Keratinocyte (primary cell): Measurements from ENCODE around the gene ATPAF2. TPM values are rescaled to one million over a fixed set of nuclear protein-coding genes. Genes with fewer than 3 reads are reported as not detected.

Source experiments
- DNase-seq: peaks from one replicate; pipeline ENCODE4 v3.0.0-alpha.2; 2011; ENCODE audit warnings: low read depth, missing footprints, low spot score
- FAIRE-seq: peaks from 2 replicates; lab custom pipeline; 2011; peaks lifted over from hg19 to GRCh38; lab: Jason Lieb, UNC
- H2AFZ ChIP-seq: 2 replicates; pipeline ENCODE4 v1.6.0; 2012; ENCODE audit warnings: low read length, control low read depth, inconsistent platforms; ENCODE audit not compliant: control insufficient read depth
- H3K27ac ChIP-seq: 2 replicates; pipeline ENCODE4 v1.5.1; 2011; ENCODE audit warnings: low read length; ENCODE audit not compliant: control insufficient read depth, insufficient read depth
- H3K27me3 ChIP-seq: 3 replicates; pipeline ENCODE4 v1.6.0; 2011; ENCODE audit warnings: low read length; ENCODE audit not compliant: control insufficient read depth, insufficient read depth; ENCODE audit errors: extremely low read depth
- H3K36me3 ChIP-seq, 2 experiments: 2 replicates in 1 of 2; 3 replicates in 1 of 2; pipeline ENCODE4 v1.5.1; 2011; ENCODE audit warnings: low read length in 2 of 2, mild to moderate bottlenecking in 1 of 2; ENCODE audit not compliant: control insufficient read depth in 2 of 2, insufficient read depth in 2 of 2; ENCODE audit errors: extremely low read depth in 1 of 2
- H3K4me1 ChIP-seq: 3 replicates; pipeline ENCODE4 v1.5.1; 2011; ENCODE audit warnings: low read length; ENCODE audit not compliant: control insufficient read depth, insufficient read depth; ENCODE audit errors: extremely low read depth
- H3K4me2 ChIP-seq: 3 replicates; pipeline ENCODE4 v1.6.0; 2011; ENCODE audit warnings: low read depth, low read length; ENCODE audit not compliant: control insufficient read depth, insufficient read depth; ENCODE audit errors: extremely low read depth
- H3K4me3 ChIP-seq, 3 experiments: fragments of 200-600 bp in 1 of 3; sonication (generic) in 1 of 3; 2 replicates in 2 of 3; 3 replicates in 1 of 3; pipeline ENCODE4 v1.5.1; 2011 to 2016; ENCODE audit warnings: low read length in 3 of 3, mild to moderate bottlenecking in 3 of 3, control low read depth in 2 of 3, inconsistent platforms in 1 of 3, low read depth in 1 of 3, mixed read lengths in 1 of 3, mixed run types in 1 of 3, moderate library complexity in 1 of 3; ENCODE audit not compliant: control insufficient read depth in 2 of 3, insufficient read depth in 2 of 3; ENCODE audit errors: extremely low read depth in 1 of 3
- H3K79me2 ChIP-seq: 2 replicates; pipeline ENCODE4 v1.6.0; 2012; ENCODE audit warnings: low read length; ENCODE audit not compliant: control insufficient read depth, insufficient read depth
- H3K9ac ChIP-seq: 3 replicates; pipeline ENCODE4 v1.6.0; 2011; ENCODE audit warnings: low read length; ENCODE audit not compliant: control insufficient read depth, insufficient read depth; ENCODE audit errors: extremely low read depth
- H3K9me1 ChIP-seq: 3 replicates; pipeline ENCODE4 v1.6.0; 2011; ENCODE audit warnings: low read length; ENCODE audit not compliant: control insufficient read depth, insufficient read depth; ENCODE audit errors: extremely low read depth
- H3K9me3 ChIP-seq: 2 replicates; pipeline ENCODE4 v1.5.1; 2012; ENCODE audit warnings: low read depth, low read length; ENCODE audit not compliant: control insufficient read depth
- H4K20me1 ChIP-seq: 3 replicates; pipeline ENCODE4 v1.6.0; 2011; ENCODE audit warnings: low read length; ENCODE audit not compliant: control insufficient read depth, insufficient read depth; ENCODE audit errors: extremely low read depth
- CTCF ChIP-seq, 3 experiments: IDR thresholded peaks in 1 of 3; conservative IDR thresholded peaks in 1 of 3; optimal IDR thresholded peaks in 1 of 3; 2 replicates in 2 of 3; 3 replicates in 1 of 3; pipeline versions ENCODE3 to v1.5.1; 2011; ENCODE audit warnings: low read length in 3 of 3, mild to moderate bottlenecking in 3 of 3, moderate library complexity in 2 of 3, control low read depth in 1 of 3, inconsistent platforms in 1 of 3; ENCODE audit not compliant: insufficient read depth in 2 of 3; ENCODE audit errors: extremely low read depth in 1 of 3
- EZH2 ChIP-seq: IDR thresholded peaks from one replicate; pipeline ENCODE4 v1.6.1; 2012; ENCODE audit warnings: inconsistent platforms, mild to moderate bottlenecking, low read length, moderate library complexity
- dilution Hi-C: fragments of 300-500 bp; cut with MboI; formaldehyde crosslinking; loops from one replicate; pipeline ENCODE4 v1.7.0; 2020; ENCODE audit warnings: low sequenced_read_pairs; ENCODE audit not compliant: extremely low pct_ligation_motif_present
- polyA plus RNA-seq, 5 experiments: library from polyadenylated mRNA; depleted of rRNA in 3 of 5; stranded (reverse) in 3 of 5; stranded (forward) in 1 of 5; unstranded in 1 of 5; fragments of >200 nt; gene quantifications; 1 replicate in 1 of 5; 2 replicates in 3 of 5; 3 replicates in 1 of 5; pipeline versions ENCODE4 v1.2.1 to v1.2.3, GENCODE V29; 2011 to 2012; ENCODE audit warnings: missing spikeins in 2 of 5, low read depth in 1 of 5, low replicate concordance in 1 of 5

ATPAF2 gene
- polyA plus RNA-seq, 1 donor (not counting 4 experiments of a cell fraction or from before 2014, with no cell fraction given) = 24.4 TPM

- Histone ChIP-seq H3K27ac (no peak overlapping the region), H3K4me3 (no peak overlapping the region), H3K4me1 (peaks cover 23% of the 10 kb centered on the region), H4K20me1 (no peaks in the 10 kb centered on the region), H3K4me2 (no peak overlapping the region), H3K36me3 (peaks cover 18 to 24% of the 10 kb centered on the region in 2 experiments), H3K27me3 (no peaks in the 10 kb centered on the region), H3K9me3 (no peaks in the 10 kb centered on the region), H3K79me2 (peaks cover 46% of the 10 kb centered on the region), H3K9me1 (no peaks in the 10 kb centered on the region), H3K9ac (no peak overlapping the region), H2AFZ (no peak overlapping the region)
- FAIRE-seq (no peak), DNase-seq (no peak)
- TF ChIP-seq EZH2 (no peak), CTCF (optimal IDR thresholded peaks at IDR 0.05 in 1 of 3, IDR thresholded peaks at IDR 0.05 in 1 of 3, conservative IDR thresholded peaks at IDR 0.05 in 1 of 3; ENCODE audit: extremely low read depth in 1 of 3, insufficient read depth in 2 of 3, low read length in 3 of 3) (no peak)
- dilution Hi-C loops = no loop called here
Observed at GRCh38 chr17:18044609-18045008, 5.6 kb upstream of the ATPAF2 start.

- H3K4me1 ChIP-seq = peaks cover 25% of the 10 kb centered on the region
- H3K27me3 ChIP-seq = no peaks in the 10 kb centered on the region
- H3K4me3 ChIP-seq = no peak overlapping the region
- H3K79me2 ChIP-seq = peaks cover 50% of the 10 kb centered on the region
- FAIRE-seq (peak; percentile 13), DNase-seq (no peak)
- H3K9ac ChIP-seq = no peak overlapping the region
- no peaks in the 10 kb centered on the region for H3K9me1 ChIP-seq
- no peak overlapping the region for H3K27ac ChIP-seq
- no peak overlapping the region for H3K4me2 ChIP-seq
- no peaks in the 10 kb centered on the region for H4K20me1 ChIP-seq
- no peaks in the 10 kb centered on the region for H3K9me3 ChIP-seq
- no peak overlapping the region for H2AFZ ChIP-seq
- H3K36me3 ChIP-seq = peaks cover 18 to 24% of the 10 kb centered on the region in 2 experiments
- TF ChIP-seq CTCF (optimal IDR thresholded peaks at IDR 0.05 in 1 of 3, IDR thresholded peaks at IDR 0.05 in 1 of 3, conservative IDR thresholded peaks at IDR 0.05 in 1 of 3; ENCODE audit: extremely low read depth in 1 of 3, insufficient read depth in 2 of 3, low read length in 3 of 3) (peak; percentile 19 to 35 (median 23)), EZH2 (no peak)
- dilution Hi-C loops = no loop called here
Observed at GRCh38 chr17:18043491-18043890, 4.5 kb upstream of the ATPAF2 start.
